Activated naive CD8-positive, alpha-beta T cell (primary cell): ENCODE results near the gene STX8.

Experiments used
- H3K27ac Mint-ChIP-seq: one replicate; pipeline ENCODE4 v1.8.0; 2021; ENCODE audit warnings: mixed read lengths
- H3K27me3 Mint-ChIP-seq: one replicate; pipeline ENCODE4 v1.8.0; 2021; ENCODE audit warnings: mixed read lengths
- H3K36me3 Mint-ChIP-seq: one replicate; pipeline ENCODE4 v1.8.0; 2021; ENCODE audit warnings: mixed read lengths
- H3K4me1 Mint-ChIP-seq: one replicate; pipeline ENCODE4 v1.8.0; 2021; ENCODE audit warnings: low read depth, mixed read lengths
- H3K4me3 Mint-ChIP-seq: one replicate; pipeline ENCODE4 v1.8.0; 2021; ENCODE audit warnings: mild to moderate bottlenecking, mixed read lengths
- H3K9me3 Mint-ChIP-seq: one replicate; pipeline ENCODE4 v1.8.0; 2021; ENCODE audit warnings: low read depth, mixed read lengths

STX8 gene

GRCh38 chr17:9421525-9421924 is 154.1 kb downstream of the STX8 start:
- H3K27ac Mint-ChIP-seq = no peak overlapping the region
- H3K27me3 Mint-ChIP-seq = no peaks in the 10 kb centered on the region
- no peak overlapping the region for H3K4me3 Mint-ChIP-seq
- H3K9me3 Mint-ChIP-seq = no peaks in the 10 kb centered on the region
- no peaks in the 10 kb centered on the region for H3K4me1 Mint-ChIP-seq
- H3K36me3 Mint-ChIP-seq = peaks cover 25% of the 10 kb centered on the region

- no peak overlapping the region for H3K27ac Mint-ChIP-seq
- H3K36me3 Mint-ChIP-seq = peaks cover 28% of the 10 kb centered on the region
- no peaks in the 10 kb centered on the region for H3K9me3 Mint-ChIP-seq
- no peaks in the 10 kb centered on the region for H3K27me3 Mint-ChIP-seq
- no peaks in the 10 kb centered on the region for H3K4me1 Mint-ChIP-seq
- no peak overlapping the region for H3K4me3 Mint-ChIP-seq
Measured at GRCh38 chr17:9419932-9420453, 155.6 kb downstream of the STX8 start.

GRCh38 chr17:9414471-9414870 is 161.1 kb downstream of the STX8 start:
- no peaks in the 10 kb centered on the region for H3K27me3 Mint-ChIP-seq
- no peak overlapping the region for H3K4me3 Mint-ChIP-seq
- peaks cover 10% of the 10 kb centered on the region for H3K36me3 Mint-ChIP-seq
- H3K9me3 Mint-ChIP-seq = no peaks in the 10 kb centered on the region
- H3K27ac Mint-ChIP-seq = no peak overlapping the region
- no peaks in the 10 kb centered on the region for H3K4me1 Mint-ChIP-seq

GRCh38 chr17:9410737-9411136 is 164.9 kb downstream of the STX8 start:
- no peak overlapping the region for H3K27ac Mint-ChIP-seq
- peaks cover 8% of the 10 kb centered on the region for H3K36me3 Mint-ChIP-seq
- no peaks in the 10 kb centered on the region for H3K9me3 Mint-ChIP-seq
- no peaks in the 10 kb centered on the region for H3K4me1 Mint-ChIP-seq
- no peaks in the 10 kb centered on the region for H3K27me3 Mint-ChIP-seq
- H3K4me3 Mint-ChIP-seq = no peak overlapping the region

GRCh38 chr17:9410301-9410700 is 165.3 kb downstream of the STX8 start:
- no peak overlapping the region for H3K27ac Mint-ChIP-seq
- no peaks in the 10 kb centered on the region for H3K9me3 Mint-ChIP-seq
- H3K4me3 Mint-ChIP-seq = no peak overlapping the region
- H3K4me1 Mint-ChIP-seq = no peaks in the 10 kb centered on the region
- H3K36me3 Mint-ChIP-seq = peaks cover 11% of the 10 kb centered on the region
- no peaks in the 10 kb centered on the region for H3K27me3 Mint-ChIP-seq

- H3K4me3 Mint-ChIP-seq = no peak overlapping the region
- H3K4me1 Mint-ChIP-seq = no peaks in the 10 kb centered on the region
- H3K9me3 Mint-ChIP-seq = peaks cover 2% of the 10 kb centered on the region
- H3K27me3 Mint-ChIP-seq = no peaks in the 10 kb centered on the region
- H3K36me3 Mint-ChIP-seq = peaks cover 9% of the 10 kb centered on the region
- H3K27ac Mint-ChIP-seq = no peak overlapping the region
Measured at GRCh38 chr17:9409878-9410277, 165.7 kb downstream of the STX8 start.

- Mint-ChIP-seq H3K9me3 (peaks cover 4% of the 10 kb centered on the region), H3K36me3 (peaks cover 11% of the 10 kb centered on the region), H3K27ac (no peak overlapping the region), H3K4me1 (no peaks in the 10 kb centered on the region), H3K4me3 (no peak overlapping the region), H3K27me3 (no peaks in the 10 kb centered on the region)
Measured at GRCh38 chr17:9408868-9409829, 166.5 kb downstream of the STX8 start.

GRCh38 chr17:9408381-9408780 is 167.2 kb downstream of the STX8 start:
- no peak overlapping the region for H3K27ac Mint-ChIP-seq
- no peak overlapping the region for H3K4me3 Mint-ChIP-seq
- no peaks in the 10 kb centered on the region for H3K27me3 Mint-ChIP-seq
- H3K4me1 Mint-ChIP-seq = no peaks in the 10 kb centered on the region
- peaks cover 4% of the 10 kb centered on the region for H3K9me3 Mint-ChIP-seq
- H3K36me3 Mint-ChIP-seq = peaks cover 10% of the 10 kb centered on the region

GRCh38 chr17:9406046-9406606 is 169.5 kb downstream of the STX8 start:
- Mint-ChIP-seq H3K27ac (no peak overlapping the region), H3K27me3 (no peaks in the 10 kb centered on the region), H3K4me3 (no peak overlapping the region), H3K36me3 (peaks cover 17% of the 10 kb centered on the region), H3K9me3 (peaks cover 11% of the 10 kb centered on the region), H3K4me1 (no peaks in the 10 kb centered on the region)

GRCh38 chr17:9403257-9403656 is 172.4 kb downstream of the STX8 start:
- Mint-ChIP-seq H3K36me3 (peaks cover 22% of the 10 kb centered on the region), H3K4me3 (no peak overlapping the region), H3K4me1 (no peaks in the 10 kb centered on the region), H3K27ac (no peak overlapping the region), H3K9me3 (peaks cover 11% of the 10 kb centered on the region), H3K27me3 (no peaks in the 10 kb centered on the region)

- H3K4me1 Mint-ChIP-seq = no peaks in the 10 kb centered on the region
- no peak overlapping the region for H3K27ac Mint-ChIP-seq
- H3K27me3 Mint-ChIP-seq = no peaks in the 10 kb centered on the region
- H3K36me3 Mint-ChIP-seq = peaks cover 25% of the 10 kb centered on the region
- no peak overlapping the region for H3K4me3 Mint-ChIP-seq
- peaks cover 11% of the 10 kb centered on the region for H3K9me3 Mint-ChIP-seq
Measured at GRCh38 chr17:9402590-9403199, 172.9 kb downstream of the STX8 start.

GRCh38 chr17:9401434-9401833 is 174.2 kb downstream of the STX8 start:
- no peaks in the 10 kb centered on the region for H3K27me3 Mint-ChIP-seq
- peaks cover 11% of the 10 kb centered on the region for H3K9me3 Mint-ChIP-seq
- no peak overlapping the region for H3K4me3 Mint-ChIP-seq
- peaks cover 32% of the 10 kb centered on the region for H3K36me3 Mint-ChIP-seq
- no peaks in the 10 kb centered on the region for H3K4me1 Mint-ChIP-seq
- no peak overlapping the region for H3K27ac Mint-ChIP-seq

GRCh38 chr17:9389111-9389527 is 186.5 kb downstream of the STX8 start:
- H3K36me3 Mint-ChIP-seq = peaks cover 29% of the 10 kb centered on the region
- no peak overlapping the region for H3K27ac Mint-ChIP-seq
- peaks cover 14% of the 10 kb centered on the region for H3K9me3 Mint-ChIP-seq
- H3K4me3 Mint-ChIP-seq = no peak overlapping the region
- H3K27me3 Mint-ChIP-seq = no peaks in the 10 kb centered on the region
- H3K4me1 Mint-ChIP-seq = peaks cover 5% of the 10 kb centered on the region

GRCh38 chr17:9386401-9386800 is 189.2 kb downstream of the STX8 start:
- H3K4me3 Mint-ChIP-seq = no peak overlapping the region
- H3K27me3 Mint-ChIP-seq = no peaks in the 10 kb centered on the region
- H3K4me1 Mint-ChIP-seq = peaks cover 5% of the 10 kb centered on the region
- no peak overlapping the region for H3K27ac Mint-ChIP-seq
- no peaks in the 10 kb centered on the region for H3K9me3 Mint-ChIP-seq
- H3K36me3 Mint-ChIP-seq = peaks cover 13% of the 10 kb centered on the region

- H3K9me3 Mint-ChIP-seq = no peaks in the 10 kb centered on the region
- peaks cover 7% of the 10 kb centered on the region for H3K36me3 Mint-ChIP-seq
- no peaks in the 10 kb centered on the region for H3K27me3 Mint-ChIP-seq
- H3K27ac Mint-ChIP-seq = no peak overlapping the region
- no peak overlapping the region for H3K4me3 Mint-ChIP-seq
- H3K4me1 Mint-ChIP-seq = no peaks in the 10 kb centered on the region
Measured at GRCh38 chr17:9383826-9384225, 191.8 kb downstream of the STX8 start.
